H1 (cell line): Measurements from ENCODE around the gene CCDC112. TPM values are rescaled to one million over a fixed set of nuclear protein-coding genes. Genes with fewer than 3 reads are reported as not detected.

Experiments
- ASH2L ChIP-seq: fragments of 200-600, 300-600 bp; sonication (generic); IDR thresholded peaks from one replicate; pipeline ENCODE4 v1.7.1; 2017; ENCODE audit warnings: low read length
- CBX5 ChIP-seq: fragments of 300-800, 300-1000 bp; sonication (generic); IDR thresholded peaks from 2 replicates; pipeline ENCODE4 v1.7.1; 2016; ENCODE audit warnings: antibody characterized with exemption, low read length, low read depth
- CEBPB ChIP-seq: IDR thresholded peaks from 2 replicates; pipeline ENCODE4 v1.6.1; 2012; ENCODE audit warnings: low read depth, low read length
- SUZ12 ChIP-seq: fragments of 200-600 bp; sonication (generic); IDR thresholded peaks from 2 replicates; pipeline ENCODE4 v1.6.1; 2012; ENCODE audit warnings: mild to moderate bottlenecking, inconsistent platforms, low read length, moderate library complexity, mixed read lengths
- TAF7 ChIP-seq: optimal IDR thresholded peaks from 2 replicates; pipeline ENCODE3; 2011; ENCODE audit warnings: low read depth, mild to moderate bottlenecking, inconsistent platforms, low read length, moderate library complexity, borderline replicate concordance
- polyA plus RNA-seq, 7 experiments: library from polyadenylated mRNA; depleted of rRNA in 3 of 7; stranded (reverse) in 5 of 7; unstranded in 2 of 7; fragments of >200 nt in 5 of 7; fragments of 200-250 nt in 2 of 7; gene quantifications; 1 replicate in 5 of 7; 2 replicates in 1 of 7; 4 replicates in 1 of 7; pipeline versions ENCODE4 v1.2.1 to v1.2.3, GENCODE V29; 2011 to 2013; ENCODE audit warnings: missing spikeins in 2 of 7, mixed read lengths in 2 of 7
- total RNA-seq: library from RNA; stranded (reverse); fragmentation: NEBNext Ultra II Directional; extraction: Animal tissue kit (Norgen Biotek cat#: 25700); gene quantifications from 2 replicates; pipeline ENCODE4 v1.2.1, GENCODE V29; 2021

The CCDC112 gene
- total and polyA plus RNA-seq, 2 of the 8 experiments (the other 6 are each of a cell fraction or from before 2014, with no cell fraction given), result 3.3 to 15.6 TPM

- TF ChIP-seq TAF7 (no peak), SUZ12 (no peak), CBX5 (no peak), CEBPB (no peak), ASH2L (no peak)
Observed at GRCh38 chr5:115321309-115321708, 24.9 kb upstream of the CCDC112 start (continued).
